OCI-LY7 (cell line): ENCODE measurements around the gene DGKG. TPM values are rescaled to one million over a fixed set of nuclear protein-coding genes. Genes with fewer than 3 reads are reported as not detected.

Experiments used
- BruUV-seq: library from RNA; stranded (reverse); fragments of 400-500 nt; replicated peaks from 2 replicates; lab custom pipeline; 2021; lab: Mats Ljungman, UMichigan
- CTCF ChIA-PET: fragments of 300-600 bp; sonication (Branson Sonifier 250); formaldehyde crosslinking; loops from one replicate; lab custom pipeline; 2022; ENCODE audit warnings: antibody characterized with exemption; ENCODE audit not compliant: unreplicated experiment; lab: Charles Lee
- POLR2A ChIA-PET: fragments of 300-600 bp; sonication (Branson Sonifier 250); formaldehyde crosslinking; loops from one replicate; lab custom pipeline; 2022; ENCODE audit warnings: antibody characterized with exemption; lab: Charles Lee
- DNase-seq: peaks from one replicate; pipeline ENCODE4 v3.0.0-alpha.2; 2015; ENCODE audit warnings: low spot score
- H2AFZ ChIP-seq: fragments of 200-600 bp; sonication (generic), shearing (Covaris generic); 2 replicates; pipeline ENCODE4 v1.6.1; 2014; ENCODE audit warnings: mild to moderate bottlenecking, antibody characterized with exemption, low read length, moderate library complexity
- H3K27ac ChIP-seq: fragments of 200-600 bp; sonication (generic); 2 replicates; pipeline ENCODE4 v1.5.1; 2014; ENCODE audit warnings: mixed run types, low read depth, mild to moderate bottlenecking, moderate library complexity, low read length, inconsistent platforms; ENCODE audit not compliant: poor library complexity, severe bottlenecking
- H3K36me3 ChIP-seq: fragments of 200-600 bp; sonication (generic); 2 replicates; pipeline ENCODE4 v1.6.1; 2014; ENCODE audit warnings: mild to moderate bottlenecking, antibody characterized with exemption, low read length, moderate library complexity, mixed read lengths; ENCODE audit not compliant: insufficient read depth
- H3K4me1 ChIP-seq: fragments of 200-600 bp; sonication (generic); 2 replicates; pipeline ENCODE4 v1.5.1; 2014; ENCODE audit warnings: mild to moderate bottlenecking, low read length; ENCODE audit not compliant: insufficient read depth, poor library complexity, severe bottlenecking
- H3K4me2 ChIP-seq: fragments of 200-600 bp; sonication (generic); 2 replicates; pipeline ENCODE4 v1.6.1; 2014; ENCODE audit warnings: mild to moderate bottlenecking, low read length
- H3K4me3 ChIP-seq: fragments of 200-600 bp; sonication (generic); 2 replicates; pipeline ENCODE4 v1.5.1; 2014; ENCODE audit warnings: mild to moderate bottlenecking, low read depth, low read length; ENCODE audit not compliant: poor library complexity, severe bottlenecking
- H3K79me2 ChIP-seq: fragments of 200-600 bp; sonication (generic); 2 replicates; pipeline ENCODE4 v1.6.1; 2016; ENCODE audit warnings: low read depth, mild to moderate bottlenecking, low read length, moderate library complexity, mixed read lengths; ENCODE audit not compliant: insufficient read depth
- H3K9me2 ChIP-seq: fragments of 200-600 bp; sonication (generic); 2 replicates; pipeline ENCODE4 v1.6.1; 2016; ENCODE audit warnings: mild to moderate bottlenecking, low read length, mixed read lengths; ENCODE audit not compliant: insufficient read depth
- H3K9me3 ChIP-seq: fragments of 200-600 bp; sonication (generic); 2 replicates; pipeline ENCODE4 v1.6.1; 2014; ENCODE audit warnings: mild to moderate bottlenecking, mixed run types, low read length, mixed read lengths
- H4K20me1 ChIP-seq: fragments of 200-600 bp; sonication (generic); 2 replicates; pipeline ENCODE4 v1.6.1; 2014; ENCODE audit warnings: mild to moderate bottlenecking, antibody characterized with exemption, low read length, moderate library complexity, mixed read lengths; ENCODE audit not compliant: insufficient read depth
- EZH2phosphoT487 ChIP-seq: fragments of 200-600 bp; sonication (generic); IDR thresholded peaks from 2 replicates; pipeline ENCODE4 v1.6.1; 2018; ENCODE audit warnings: low read depth, borderline replicate concordance, mild to moderate bottlenecking, mixed run types, antibody characterized with exemption, low read length, moderate library complexity, mixed read lengths
- intact Hi-C: fragments of 100-400 bp; cut with micrococcal nuclease; formaldehyde crosslinking; loops from one replicate; pipeline ENCODE4 v1.10.0; 2022; ENCODE audit not compliant: unreplicated experiment
- total RNA-seq, 2 experiments: library from RNA; depleted of rRNA in 1 of 2; stranded (reverse); fragments of >200 nt in 1 of 2; shearing (Covaris generic) in 1 of 2; gene quantifications; 2 replicates each; pipeline ENCODE4 v1.2.3, GENCODE V29; 2014 to 2022
- TF ChIP-seq, protein P1 (sequence below): fragments of 200-600 bp; sonication (generic); conservative IDR thresholded peaks from 2 replicates; pipeline ENCODE4 v1.5.1; 2014; ENCODE audit warnings: mild to moderate bottlenecking, antibody characterized with exemption, low read length, moderate library complexity, mixed read lengths

DGKG gene
- total RNA-seq, 2 experiments from 2014 or later = 0.06 TPM; not detected in 1

DNA sequence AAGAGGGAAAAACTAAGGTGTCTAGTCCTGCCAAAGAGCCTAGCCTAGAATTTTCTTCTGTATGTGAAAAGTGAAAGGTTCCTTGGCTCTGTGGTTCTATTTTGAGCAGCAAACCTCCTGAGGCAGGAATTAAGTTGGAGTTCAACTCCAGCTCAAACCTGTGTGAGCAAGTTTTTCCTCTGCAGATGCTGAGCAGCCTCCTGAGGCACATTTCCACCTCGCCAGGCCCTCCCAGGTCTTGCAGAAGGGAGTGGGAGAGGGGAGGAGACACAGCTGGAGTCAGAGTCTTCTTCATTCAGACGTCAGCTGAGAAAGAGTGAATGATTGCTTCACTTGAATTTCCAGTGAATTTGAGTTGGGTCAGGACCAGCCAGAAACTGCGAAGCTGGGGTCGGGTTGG, 183.6 kb downstream of the DGKG start:
- ChIA-PET CTCF (no interaction called here), POLR2A (no interaction called here)
- no peak overlapping the region for H3K27ac ChIP-seq
- no peaks in the 10 kb centered on the region for H3K36me3 ChIP-seq
- no peaks in the 10 kb centered on the region for H3K9me3 ChIP-seq
- H2AFZ ChIP-seq = no peak overlapping the region
- H3K4me1 ChIP-seq = no peaks in the 10 kb centered on the region
- TF ChIP-seq EZH2phosphoT487 = no peak
- TF ChIP-seq, protein P1, sequence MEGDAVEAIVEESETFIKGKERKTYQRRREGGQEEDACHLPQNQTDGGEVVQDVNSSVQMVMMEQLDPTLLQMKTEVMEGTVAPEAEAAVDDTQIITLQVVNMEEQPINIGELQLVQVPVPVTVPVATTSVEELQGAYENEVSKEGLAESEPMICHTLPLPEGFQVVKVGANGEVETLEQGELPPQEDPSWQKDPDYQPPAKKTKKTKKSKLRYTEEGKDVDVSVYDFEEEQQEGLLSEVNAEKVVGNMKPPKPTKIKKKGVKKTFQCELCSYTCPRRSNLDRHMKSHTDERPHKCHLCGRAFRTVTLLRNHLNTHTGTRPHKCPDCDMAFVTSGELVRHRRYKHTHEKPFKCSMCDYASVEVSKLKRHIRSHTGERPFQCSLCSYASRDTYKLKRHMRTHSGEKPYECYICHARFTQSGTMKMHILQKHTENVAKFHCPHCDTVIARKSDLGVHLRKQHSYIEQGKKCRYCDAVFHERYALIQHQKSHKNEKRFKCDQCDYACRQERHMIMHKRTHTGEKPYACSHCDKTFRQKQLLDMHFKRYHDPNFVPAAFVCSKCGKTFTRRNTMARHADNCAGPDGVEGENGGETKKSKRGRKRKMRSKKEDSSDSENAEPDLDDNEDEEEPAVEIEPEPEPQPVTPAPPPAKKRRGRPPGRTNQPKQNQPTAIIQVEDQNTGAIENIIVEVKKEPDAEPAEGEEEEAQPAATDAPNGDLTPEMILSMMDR = no peak
- no peaks in the 10 kb centered on the region for H3K9me2 ChIP-seq
- H3K4me2 ChIP-seq = no peak overlapping the region
- no peak overlapping the region for H3K4me3 ChIP-seq
- no TSS peak for BruUV-seq
- no peaks in the 10 kb centered on the region for H3K79me2 ChIP-seq
- intact Hi-C loops = no loop called here
- DNase-seq = no peak
- no peaks in the 10 kb centered on the region for H4K20me1 ChIP-seq

DNA sequence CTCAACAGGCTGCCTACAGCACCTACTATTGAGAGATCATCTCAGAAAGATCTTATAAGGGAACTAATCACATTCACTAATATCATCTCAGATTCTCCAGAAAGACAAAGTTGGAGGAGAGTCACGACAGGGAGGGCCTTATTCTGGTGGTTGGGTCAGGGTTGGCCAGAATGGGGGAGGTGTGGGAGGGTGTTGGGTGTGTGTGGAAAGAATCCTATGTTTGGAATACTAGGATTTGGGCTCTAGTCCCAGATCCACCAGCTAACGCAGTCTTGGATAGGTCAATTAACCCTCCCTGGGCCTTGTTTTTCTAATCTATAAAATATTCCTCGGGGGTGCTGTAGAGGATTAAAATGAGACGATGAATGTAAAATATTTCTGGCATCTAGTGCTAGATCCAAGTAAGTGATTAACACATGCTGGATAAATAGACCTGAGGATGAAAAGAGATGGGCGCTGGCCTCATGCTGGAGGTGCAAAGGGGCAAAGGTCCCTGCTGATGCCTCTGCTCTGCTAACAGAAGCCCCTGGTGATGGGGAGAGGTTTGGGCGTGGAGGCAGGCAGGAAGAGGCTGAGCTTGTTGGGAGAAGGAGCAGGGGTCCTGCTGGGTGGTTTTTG, 185.6 kb downstream of the DGKG start:
- DNase-seq = no peak
- no peaks in the 10 kb centered on the region for H3K36me3 ChIP-seq
- no peak for TF ChIP-seq EZH2phosphoT487
- TF ChIP-seq, protein P1 = no peak
- BruUV-seq = no TSS peak
- no peak overlapping the region for H3K4me3 ChIP-seq
- no peak overlapping the region for H2AFZ ChIP-seq
- H3K79me2 ChIP-seq = no peaks in the 10 kb centered on the region
- H3K4me1 ChIP-seq = no peaks in the 10 kb centered on the region
- POLR2A ChIA-PET = interaction anchor here (0.7 to 1.4 kb wide), 6 partner anchors 8 to 195 kb away, joined by 3 to 6 read pairs (median 4); no protein-coding TSS in a partner anchor
- intact Hi-C loops = no loop called here
- no peak overlapping the region for H3K4me2 ChIP-seq
- H4K20me1 ChIP-seq = no peaks in the 10 kb centered on the region
- H3K9me3 ChIP-seq = no peaks in the 10 kb centered on the region
- CTCF ChIA-PET = no interaction called here
- no peaks in the 10 kb centered on the region for H3K9me2 ChIP-seq
- H3K27ac ChIP-seq = no peak overlapping the region

DNA sequence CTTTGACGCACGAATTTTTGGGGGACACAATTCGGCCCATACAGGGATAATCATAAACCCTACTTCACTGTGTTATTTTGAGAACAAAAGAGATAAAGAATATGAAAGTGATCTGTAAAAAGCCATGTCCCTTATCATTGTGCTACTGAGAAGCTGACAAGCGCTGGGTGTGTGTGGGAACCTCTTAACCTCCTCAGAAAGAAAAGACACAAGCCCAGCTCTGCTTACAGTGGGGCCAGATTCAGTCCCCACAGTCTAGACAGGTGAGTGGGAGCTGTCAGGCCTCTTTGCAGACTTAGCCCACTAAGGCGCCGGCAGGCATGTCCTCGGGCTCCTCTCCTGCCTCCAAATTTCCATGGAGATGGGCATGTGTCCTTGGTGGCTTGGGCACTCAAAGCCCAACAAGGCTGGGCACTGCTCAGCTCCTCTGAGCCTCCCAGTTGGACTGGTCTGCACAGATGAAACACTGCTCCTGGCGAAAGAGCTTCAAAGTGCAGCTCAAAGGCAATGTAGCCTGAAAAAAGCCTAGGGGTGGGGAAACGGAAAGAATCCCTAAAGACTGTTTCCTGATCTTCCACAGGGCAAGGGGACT, 188.7 kb downstream of the DGKG start:
- TF ChIP-seq, protein P1 = no peak
- intact Hi-C loops = no loop called here
- Histone ChIP-seq H4K20me1 (no peaks in the 10 kb centered on the region), H3K9me2 (no peaks in the 10 kb centered on the region), H3K4me1 (peaks cover 5% of the 10 kb centered on the region), H3K9me3 (no peaks in the 10 kb centered on the region), H3K27ac (no peak overlapping the region), H2AFZ (no peak overlapping the region), H3K4me3 (no peak overlapping the region), H3K36me3 (no peaks in the 10 kb centered on the region), H3K79me2 (no peaks in the 10 kb centered on the region), H3K4me2 (no peak overlapping the region)
- DNase-seq = no peak
- ChIA-PET POLR2A (interaction anchor here (1.0 to 1.3 kb wide), 2 partner anchors 9 to 21 kb away, joined by 3 to 4 read pairs; no protein-coding TSS in a partner anchor), CTCF (no interaction called here)
- no TSS peak for BruUV-seq
